Kidney capillary endothelial cell (primary cell): ENCODE measurements around the gene TMUB1.

Experiments used
- DNase-seq: peaks from one replicate; pipeline ENCODE4 v3.0.0-alpha.2; 2018; ENCODE audit warnings: low spot score

Gene TMUB1

DNA sequence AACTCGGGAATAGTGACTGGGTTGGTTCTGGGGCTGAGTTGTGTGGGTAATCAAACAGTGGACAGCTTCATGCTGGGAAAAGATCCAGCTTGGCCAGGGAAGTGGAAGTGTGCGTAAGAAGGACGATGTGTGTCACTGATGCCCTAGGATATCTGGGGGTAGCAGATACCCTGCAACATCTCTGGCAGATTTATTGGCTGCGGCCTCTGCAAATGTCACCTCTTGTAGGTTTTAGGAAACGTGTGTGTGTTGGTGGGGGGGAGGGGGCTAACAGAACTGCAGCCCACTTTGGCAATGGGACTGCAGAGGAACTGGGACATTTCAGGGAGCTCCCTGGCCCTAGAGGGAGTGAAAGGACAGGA, 2.0 kb upstream of the TMUB1 start:
- DNase-seq: no peak

DNA sequence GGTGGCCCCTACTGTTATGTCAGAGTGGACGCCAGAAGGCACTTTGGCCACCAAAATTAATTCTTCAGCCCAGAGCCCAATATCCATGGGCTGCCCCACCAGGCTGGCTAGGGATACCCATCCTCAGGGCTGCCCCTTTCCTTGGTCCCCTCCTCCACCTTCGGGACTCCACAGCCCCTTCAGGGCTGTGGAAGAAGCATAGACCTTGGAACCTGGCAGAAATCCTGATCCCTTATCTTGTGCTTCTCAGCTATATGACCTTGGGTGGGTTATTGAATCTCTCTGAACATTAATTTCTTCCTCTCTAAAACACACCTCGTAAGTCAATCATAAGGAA, 499 bp upstream of the TMUB1 start:
- no peak for DNase-seq

DNA sequence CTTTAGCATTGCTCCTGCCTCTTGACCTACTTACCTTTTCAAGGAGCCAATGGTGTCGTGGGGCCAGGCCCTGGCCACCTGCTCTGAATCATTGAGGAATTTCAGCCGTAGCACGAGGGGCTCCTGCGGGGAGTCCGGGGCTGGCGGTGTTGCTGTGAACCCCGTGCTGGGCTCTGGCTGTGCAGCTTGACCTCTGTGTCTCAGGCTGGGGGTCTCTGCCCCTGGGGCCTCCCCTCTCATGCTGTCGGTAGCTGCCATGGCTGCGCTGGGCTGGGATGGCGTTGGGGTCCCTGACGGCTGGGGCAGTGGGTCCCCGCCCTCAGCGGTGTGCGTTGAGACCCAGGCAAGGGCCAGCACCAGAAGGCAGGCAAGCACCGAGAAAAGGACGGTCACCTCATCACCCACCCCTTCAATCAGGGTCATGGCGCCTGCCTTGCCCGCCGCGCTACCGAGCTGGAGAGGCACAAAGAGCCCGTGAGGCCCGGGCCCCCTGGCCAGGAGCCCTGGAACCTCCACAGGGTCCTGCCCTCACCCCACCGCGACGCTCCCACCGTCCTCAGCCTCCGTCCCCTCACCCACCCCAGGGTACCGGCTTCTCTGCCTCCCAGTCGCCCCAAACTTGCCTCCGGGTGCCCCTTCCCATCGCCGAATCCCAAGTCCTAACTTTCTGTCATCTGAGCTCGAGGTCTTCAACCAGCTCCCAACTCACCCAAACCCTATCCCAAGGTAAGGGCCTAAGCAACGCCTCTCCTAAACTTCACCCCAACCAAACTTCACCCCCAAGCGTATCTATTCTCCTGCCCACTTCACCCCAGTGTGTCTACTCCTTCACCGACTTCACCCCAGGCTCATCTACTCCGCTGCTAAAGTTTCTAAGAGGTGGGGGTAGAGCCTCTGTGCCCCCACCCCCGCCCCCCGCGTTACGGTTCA, 887 bp downstream of the TMUB1 start:
- no peak for DNase-seq

DNA sequence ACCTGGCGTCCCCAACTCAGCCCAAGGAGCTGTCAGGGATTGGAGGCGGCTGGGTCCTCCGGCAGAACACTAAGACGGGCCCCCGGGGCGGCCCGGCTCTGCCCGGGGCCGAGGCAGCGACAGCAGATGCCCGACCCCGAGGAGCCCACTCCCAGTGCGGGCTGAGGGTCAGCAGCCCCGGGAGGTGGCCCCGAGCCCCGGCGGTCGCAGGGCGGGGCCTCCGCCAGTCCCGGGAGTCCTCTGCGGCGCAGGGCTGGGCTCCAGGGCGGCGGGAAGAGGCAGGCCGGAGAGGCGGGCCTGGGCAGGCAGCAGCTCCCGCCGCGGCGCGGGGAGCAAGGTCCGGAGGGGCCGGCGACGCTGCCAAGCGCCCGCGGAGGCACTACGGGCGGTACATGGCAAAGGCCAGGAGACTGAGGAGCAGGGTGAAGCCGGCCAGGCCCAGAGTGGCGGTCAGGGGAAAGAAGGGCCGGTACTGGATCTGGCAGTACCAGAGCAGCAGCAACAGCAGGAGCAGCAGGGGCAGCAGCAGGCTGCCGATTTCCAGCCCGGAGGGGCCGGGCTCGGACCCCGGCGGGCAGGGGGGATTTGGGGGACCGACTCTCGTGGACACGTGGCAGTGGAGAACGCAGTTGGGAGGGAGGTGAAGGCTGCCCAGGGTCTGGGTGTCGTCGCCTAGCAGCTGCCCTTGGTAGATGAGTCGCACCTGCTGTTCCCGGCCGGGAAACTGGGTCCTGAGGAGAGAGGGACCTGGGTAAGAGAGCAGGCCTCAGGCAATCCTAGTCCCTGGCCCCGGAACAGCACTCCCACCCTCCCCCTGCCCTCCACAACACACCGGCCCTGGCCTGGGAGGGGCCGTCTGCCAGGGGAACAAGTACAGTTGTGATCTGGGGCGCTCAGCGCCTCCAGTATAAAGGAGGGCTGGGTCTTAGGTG, 1.9 kb downstream of the TMUB1 start:
- DNase-seq: no peak

DNA sequence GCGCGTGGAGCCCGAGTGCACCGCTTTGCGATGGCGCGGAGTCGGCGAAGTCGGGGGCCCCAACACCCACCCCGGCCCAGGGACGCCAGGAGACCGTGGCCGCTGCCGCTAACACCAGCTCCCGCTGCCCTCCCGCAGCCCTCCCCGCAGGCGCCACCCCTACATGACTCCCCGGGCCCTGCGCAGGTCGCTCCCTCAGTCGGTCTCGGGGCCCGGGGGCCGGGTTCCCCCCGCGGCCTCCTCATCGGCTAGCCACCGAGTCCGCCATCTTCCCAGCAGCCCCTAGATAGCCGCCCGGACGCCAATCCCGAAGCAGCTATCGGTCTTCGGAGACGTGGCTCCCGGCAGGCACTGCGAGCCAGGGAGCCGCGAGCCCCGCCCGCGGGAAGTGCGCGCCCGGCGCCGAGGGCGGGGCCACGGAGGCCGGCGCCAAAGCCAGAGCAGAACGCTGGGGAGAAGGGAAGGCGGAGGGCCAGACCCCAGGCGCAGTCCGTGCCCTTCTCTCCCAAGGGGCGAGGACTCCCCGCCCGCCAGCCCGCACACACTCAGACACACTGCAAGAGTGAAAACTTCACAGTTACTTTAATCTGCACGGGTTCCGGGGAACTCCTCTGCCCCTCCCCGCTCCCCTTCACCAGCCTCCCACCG, 2.6 kb downstream of the TMUB1 start, which contains the start of gene FASTK:
TSS of gene FASTK (minus strand) at position 288 of the 648 bp plus-strand sequence. CDS start at position 245, 43 bp downstream.
- DNase-seq: peak; percentile 83

DNA sequence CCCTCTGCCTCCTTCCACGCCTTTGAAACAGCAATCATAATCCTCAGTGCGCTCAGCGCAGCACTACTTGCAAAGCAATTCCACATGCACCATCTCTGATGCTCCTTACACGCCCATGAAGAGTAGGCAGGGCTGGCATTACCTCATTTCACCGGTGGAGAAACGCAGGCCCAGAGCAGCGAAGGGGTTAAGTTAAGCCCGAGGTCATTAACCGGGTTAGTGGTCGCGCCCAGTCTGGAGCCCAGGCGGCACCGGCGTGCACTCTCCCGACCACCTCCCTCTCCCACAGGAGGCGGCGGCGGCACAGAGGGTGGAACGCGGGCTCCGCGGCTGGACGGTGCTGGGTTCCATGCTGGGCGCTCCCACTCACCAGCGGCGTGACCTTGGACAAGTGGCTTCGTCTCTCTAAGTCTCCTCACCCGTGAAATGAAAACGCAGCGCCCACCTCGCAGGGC, 3.2 kb downstream of the TMUB1 start:
- no peak for DNase-seq

DNA sequence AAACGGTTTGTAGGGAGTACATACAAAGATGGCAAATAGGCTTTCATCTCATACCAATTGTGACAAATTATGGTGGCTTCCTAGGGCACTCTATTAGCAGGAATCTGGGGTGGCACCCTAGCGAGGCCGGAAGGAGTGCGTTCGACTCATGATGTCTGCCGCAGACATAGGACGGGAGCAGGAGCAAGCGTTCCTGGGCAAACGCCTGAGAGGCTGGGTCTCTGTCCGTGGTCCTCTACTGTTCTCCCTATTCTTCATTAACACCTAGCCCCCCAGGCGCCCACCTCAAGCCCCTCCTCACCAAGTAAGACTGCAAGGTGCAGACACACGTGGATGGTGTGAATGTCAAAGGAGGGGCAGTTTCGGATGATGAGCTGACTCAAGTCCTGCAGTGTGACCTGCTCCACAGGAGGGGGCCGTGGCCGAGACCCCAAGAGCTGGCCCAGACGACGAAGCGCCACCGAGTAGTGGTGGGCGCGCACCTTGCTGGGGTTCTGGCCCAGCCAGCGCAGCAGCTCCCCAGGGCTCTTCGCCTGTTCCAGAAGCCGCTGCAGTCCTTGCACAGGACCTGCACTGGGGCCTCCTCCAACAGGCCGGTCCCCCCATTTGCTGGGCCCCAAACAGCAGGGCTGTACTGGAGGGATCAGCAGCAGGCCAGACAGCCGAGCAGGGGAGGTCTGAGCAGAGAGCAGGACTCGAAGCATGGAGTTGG, 3.9 kb downstream of the TMUB1 start:
- DNase-seq: no peak

DNA sequence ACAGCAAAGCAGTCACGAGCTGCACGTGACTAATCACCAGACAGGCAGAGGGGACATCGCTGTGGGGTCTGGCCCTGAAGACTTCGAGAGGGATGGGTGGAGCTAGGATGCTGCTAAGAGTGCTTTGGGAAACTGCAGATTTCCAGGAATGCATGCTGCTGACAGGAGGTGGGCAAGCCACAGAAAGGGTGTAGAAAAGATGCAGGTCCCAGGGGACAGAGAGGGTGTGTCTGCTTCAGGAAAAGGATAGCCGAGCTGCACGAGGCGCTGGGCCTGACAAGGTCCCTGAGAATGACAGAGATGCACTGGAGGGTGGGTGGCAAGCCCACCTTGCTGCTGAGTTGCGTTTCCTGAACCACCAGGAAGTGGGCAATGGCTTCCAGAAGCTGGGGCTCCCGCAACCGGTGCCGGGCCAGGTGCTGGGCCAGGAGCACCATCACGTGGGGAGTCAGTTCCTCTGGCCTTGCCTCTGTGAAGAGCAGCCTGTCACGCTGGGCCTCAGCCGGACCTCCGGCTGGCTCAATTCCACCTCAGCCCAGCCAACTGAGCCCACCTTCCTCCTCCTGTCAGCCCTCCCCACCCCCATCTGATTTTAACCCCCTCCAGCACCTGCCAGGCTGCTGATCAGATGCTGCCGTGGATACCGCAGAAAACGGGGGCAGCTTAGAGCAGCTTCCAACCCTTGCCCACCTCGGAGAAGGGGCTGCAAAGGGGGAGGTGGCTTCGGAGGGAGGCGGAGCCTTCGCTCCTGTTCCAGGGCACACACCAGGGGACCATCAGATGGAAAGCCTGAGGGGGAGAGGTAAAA, 4.9 kb downstream of the TMUB1 start:
- no peak for DNase-seq

DNA sequence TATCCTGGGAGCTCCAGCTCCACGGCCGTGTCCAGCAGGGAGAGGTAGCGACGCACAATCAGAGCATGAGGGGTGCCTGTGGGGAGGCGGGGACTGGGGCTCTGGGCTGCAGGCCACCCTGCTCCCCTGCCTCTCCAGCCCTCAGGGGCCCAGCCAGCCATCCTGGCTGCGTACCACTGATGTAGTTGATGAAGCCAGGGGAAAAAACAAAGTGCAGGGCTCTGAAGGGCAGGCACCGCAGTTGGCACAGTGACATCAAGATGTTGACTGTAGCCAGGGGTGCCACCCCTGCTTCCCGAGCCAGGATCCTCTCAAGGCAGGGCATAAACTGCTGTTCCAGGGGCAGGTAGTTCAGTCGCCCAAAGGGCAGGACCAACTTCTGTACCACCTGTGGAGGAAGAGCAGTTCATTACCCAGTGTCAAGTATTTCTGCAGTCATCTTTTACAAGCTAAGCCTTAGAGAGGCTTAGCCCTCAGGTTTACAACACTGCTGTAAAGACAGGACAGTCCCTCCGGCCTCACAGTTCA, 5.5 kb downstream of the TMUB1 start:
- no peak for DNase-seq

DNA sequence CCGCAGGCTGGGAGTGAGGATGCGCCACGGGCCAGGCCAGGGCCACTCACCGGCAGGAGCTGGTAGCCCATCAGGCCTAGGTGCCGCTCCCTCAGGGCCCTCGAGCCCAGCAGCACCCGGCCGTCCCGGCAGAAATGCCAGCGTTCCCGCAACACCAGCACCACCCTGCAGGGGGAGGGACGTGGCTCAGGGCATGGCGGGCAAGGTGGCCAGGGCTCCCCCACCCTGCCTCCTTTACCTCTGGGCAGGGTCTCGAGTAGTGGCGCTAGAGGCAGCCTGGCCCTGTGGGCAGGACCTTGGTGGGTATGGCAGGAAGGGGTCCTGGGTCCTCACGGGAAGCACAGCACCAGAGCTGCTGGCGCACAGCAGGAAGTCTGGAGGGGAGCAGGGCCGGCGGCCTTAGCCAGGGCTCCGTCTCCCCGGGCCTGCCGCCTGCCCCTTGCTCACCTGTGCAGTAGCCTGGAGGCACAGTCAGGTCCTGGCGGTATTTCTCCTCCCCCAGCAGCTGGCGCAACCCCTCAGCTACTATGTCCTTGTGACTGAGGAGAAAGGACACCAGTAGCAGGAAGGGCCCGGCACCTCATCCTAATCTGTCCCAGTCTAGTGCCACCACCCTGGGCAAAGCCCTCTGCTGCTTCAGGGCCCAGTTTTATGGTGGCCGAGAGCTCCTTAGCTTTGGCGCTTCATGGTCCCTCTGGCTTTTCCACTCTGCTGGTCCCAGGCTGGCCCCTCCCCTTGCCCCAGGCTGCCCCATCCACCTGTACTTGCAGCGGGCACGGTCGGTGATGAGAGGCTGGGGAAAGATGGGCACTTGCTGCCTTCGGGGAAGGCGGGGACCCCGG, 6.2 kb downstream of the TMUB1 start:
- DNase-seq: no peak

DNA sequence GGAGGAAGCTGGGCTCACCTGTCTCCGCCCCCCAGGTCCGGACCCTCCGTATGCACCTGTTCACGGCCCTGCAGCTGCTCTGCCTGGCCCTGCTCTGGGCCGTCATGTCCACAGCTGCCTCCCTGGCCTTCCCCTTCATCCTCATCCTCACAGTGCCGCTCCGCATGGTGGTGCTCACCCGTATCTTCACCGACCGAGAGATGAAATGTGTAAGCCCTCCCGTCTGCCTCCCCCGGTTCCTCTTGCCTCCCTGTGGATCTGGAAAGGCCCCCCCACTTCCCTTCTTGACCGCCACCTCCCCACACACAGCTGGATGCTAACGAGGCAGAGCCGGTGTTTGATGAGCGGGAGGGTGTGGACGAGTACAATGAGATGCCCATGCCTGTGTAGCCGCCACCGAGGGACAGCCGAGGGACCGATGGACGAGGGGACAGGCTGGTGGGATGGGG, 7.3 kb downstream of the TMUB1 start:
- no peak for DNase-seq

DNA sequence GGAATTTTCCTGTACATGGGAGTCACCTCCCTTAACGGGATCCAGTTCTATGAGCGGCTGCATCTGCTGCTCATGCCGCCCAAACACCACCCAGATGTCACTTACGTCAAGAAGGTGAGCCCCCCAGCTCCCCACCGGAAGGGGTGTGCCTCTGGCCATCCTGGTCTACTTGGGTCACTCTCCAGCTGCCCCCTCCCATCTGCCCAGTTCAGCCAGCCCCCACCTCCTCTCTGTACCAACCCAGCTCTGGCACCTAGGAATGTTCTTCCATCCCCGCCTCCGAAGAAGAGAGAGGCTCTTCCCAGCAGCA, 7.7 kb downstream of the TMUB1 start:
- DNase-seq: no peak

DNA sequence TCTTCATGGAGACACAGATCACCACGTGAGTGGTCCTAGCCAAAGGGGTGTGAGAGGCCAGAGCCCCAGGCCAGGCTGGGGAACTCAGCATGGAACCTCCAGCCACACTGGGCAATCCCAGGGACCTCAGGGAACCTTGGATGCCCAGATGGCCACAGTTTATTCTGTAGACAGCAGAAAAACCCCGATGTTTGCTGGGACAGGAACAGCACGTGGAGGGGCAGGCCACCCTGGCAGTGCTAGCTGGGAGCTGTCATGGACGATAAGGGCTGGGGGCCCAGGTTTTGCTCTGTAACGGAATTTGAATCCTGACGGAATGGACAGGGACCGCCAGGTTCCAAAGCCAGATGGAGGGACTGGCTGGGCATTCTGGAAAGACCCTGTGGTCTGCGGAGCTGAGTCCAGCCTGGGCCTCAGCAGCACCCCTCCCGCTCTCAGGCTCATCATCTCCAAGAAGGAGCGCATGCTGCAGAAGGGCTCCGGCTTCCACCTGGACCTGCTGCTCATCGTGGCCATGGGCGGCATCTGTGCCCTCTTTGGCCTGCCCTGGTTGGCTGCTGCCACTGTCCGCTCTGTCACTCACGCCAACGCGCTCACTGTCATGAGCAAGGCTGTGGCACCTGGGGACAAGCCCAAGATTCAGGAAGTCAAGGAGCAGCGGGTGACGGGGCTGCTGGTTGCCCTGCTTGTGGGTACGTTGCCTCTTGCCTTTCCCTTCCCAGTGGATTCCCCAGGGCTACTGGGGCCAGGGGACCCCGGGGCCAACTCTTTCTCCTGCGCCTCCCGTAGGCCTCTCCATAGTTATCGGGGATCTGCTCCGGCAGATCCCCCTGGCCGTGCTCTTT, 8.3 kb downstream of the TMUB1 start:
- DNase-seq: no peak

DNA sequence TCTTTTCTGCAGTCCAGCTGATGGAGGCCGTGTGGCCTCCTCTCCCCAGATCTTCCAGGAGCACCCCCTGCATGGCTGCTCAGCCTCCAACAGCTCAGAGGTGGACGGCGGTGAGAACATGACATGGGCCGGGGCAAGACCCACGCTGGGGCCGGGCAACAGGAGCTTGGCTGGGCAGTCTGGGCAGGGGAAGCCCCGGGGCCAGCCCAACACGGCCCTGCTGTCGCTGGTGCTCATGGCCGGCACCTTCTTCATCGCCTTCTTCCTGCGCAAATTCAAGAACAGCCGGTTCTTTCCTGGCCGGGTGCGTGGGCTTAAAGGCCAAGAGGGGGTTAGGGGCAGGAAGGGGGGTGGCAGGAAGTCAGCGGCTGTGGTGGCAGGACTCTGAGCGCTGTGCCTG, 9.3 kb downstream of the TMUB1 start:
- DNase-seq: no peak

DNA sequence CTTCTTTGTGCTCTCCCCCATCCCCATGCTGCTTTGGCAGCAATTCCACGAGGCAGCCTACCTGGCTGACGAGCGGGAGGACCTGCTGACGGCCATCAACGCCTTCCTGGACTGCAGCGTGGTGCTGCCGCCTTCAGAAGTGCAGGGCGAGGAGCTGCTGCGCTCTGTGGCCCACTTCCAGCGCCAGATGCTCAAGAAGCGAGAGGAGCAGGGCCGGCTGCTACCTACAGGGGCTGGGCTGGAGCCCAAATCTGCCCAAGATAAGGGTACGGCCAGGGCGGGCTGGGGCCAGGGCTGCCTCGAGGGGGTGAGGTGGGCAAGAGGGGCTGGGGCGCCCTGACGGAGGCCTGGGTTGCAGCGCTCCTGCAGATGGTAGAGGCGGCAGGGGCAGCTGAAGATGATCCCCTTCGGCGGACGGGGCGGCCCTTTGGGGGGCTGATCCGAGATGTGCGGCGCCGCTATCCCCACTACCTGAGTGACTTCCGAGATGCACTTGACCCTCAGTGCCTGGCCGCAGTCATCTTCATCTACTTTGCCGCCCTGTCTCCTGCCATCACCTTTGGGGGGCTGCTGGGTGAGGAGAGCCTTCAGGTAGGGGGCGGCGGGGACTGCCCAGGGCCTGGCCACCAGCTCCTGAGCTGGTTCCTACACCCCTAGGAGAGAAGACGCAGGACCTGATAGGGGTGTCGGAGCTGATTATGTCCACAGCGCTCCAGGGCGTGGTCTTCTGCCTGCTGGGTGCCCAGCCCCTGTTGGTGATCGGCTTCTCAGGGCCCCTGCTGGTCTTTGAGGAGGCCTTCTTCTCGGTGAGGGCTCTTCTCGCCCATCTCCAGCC, 12.0 kb downstream of the TMUB1 start:
- DNase-seq: no peak

DNA sequence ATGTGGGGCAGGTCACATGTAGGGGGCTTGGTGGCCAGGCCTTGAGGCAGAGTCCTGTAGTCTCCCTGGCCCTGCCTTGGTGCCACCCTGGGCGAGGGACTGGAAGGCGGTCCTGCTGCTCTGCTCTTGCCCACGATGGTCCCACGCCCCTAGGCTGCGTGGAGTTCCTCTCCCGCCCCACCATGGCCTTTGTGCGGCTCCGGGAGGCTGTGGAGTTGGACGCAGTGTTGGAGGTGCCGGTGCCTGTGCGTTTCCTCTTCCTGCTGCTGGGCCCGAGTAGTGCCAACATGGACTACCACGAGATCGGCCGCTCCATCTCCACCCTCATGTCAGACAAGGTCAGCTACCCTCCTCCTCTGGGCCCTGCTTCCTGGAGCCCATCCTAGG, 12.7 kb downstream of the TMUB1 start:
- no peak for DNase-seq

DNA sequence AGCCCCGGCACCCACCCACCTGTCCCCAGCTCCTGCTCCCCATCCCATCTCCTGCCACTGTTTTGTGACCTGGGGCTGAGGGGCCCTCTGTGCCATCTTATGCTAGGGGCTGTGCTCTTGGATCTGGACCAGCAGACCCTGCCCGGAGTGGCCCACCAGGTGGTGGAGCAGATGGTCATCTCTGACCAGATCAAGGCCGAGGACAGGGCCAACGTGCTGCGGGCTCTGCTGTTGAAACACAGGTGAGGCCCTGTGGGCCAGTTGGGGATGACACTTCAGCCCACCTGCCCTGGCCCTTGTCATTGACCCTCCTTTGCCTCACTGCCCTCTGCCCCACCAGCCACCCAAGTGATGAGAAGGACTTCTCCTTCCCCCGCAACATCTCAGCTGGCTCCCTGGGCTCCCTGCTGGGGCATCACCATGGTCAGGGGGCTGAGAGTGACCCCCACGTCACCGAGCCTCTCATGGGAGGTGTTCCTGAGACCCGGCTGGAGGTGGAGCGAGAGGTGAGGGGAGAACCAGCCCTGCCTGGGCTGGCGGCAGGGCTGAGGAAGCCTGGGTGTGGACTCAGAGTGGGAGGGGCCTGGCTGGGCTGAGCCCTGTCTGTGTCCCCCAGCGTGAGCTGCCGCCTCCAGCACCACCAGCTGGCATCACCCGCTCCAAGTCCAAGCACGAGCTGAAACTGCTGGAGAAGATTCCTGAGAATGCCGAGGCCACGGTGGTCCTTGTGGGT, 13.3 kb downstream of the TMUB1 start:
- DNase-seq: no peak
